ENCODE results near the gene LY6G5C.

Gene LY6G5C

DNA sequence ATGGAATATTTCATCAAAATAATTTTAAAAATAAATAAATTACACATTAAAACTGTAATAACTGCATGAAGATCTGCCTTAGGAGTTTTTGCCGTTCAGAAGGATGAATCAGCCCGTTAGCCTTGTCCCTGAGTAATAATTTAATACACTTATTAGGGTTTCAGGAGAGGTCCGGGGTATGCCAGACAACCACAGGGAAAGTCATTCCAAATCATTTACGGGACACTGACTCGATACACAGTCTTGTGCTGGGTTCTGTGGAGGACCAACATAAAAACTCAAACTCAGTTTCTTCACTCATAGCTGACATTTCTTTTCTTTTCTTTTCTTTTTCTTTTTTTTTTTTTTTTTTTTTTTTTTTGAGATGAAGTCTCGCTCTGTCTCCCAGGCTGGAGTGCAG is 25.1 kb upstream of the LY6G5C start:
- Histone ChIP-seq H3K9ac (ENCODE audit: low read length) (no peak overlapping the region), H3K4me2 (ENCODE audit: low read depth, low read length) (no peak overlapping the region), H2AFZ (ENCODE audit: low read length) (no peak overlapping the region), H3K27me3 (replicated peaks; ENCODE audit: insufficient read depth, low read length) (no peaks in the 10 kb centered on the region; the same call in 1 of the 2 replicates), H4K20me1 (ENCODE audit: insufficient read depth, low read length) (no peaks in the 10 kb centered on the region), H3K9me3 (replicated peaks; ENCODE audit: insufficient read depth, low read length) (no peaks in the 10 kb centered on the region), H3K79me2 (ENCODE audit: low read length) (peaks cover 19% of the 10 kb centered on the region), H3K36me3 (replicated peaks; ENCODE audit: insufficient read depth, low read length) (no peaks in the 10 kb centered on the region), H3K4me1 (ENCODE audit: low read length) (0 out of 2 replicates have a peak, but pooled peaks cover 9% of the 10 kb centered on the region), H3K4me3 (ENCODE audit: low read length) (no peak overlapping the region), H3K27ac (ENCODE audit: low read length) (no peak overlapping the region), H3K9me2 (replicated peaks; ENCODE audit: insufficient read depth, low read length) (no peaks in the 10 kb centered on the region), H3F3A (ENCODE audit: insufficient read depth, low read length) (peaks cover 7% of the 10 kb centered on the region; the same call in 1 of the 2 replicates)
- no peak for DNase-seq
- TF ChIP-seq EZH2 (optimal IDR thresholded peaks at IDR 0.05; ENCODE audit: low read depth, low read length) = no peak
- TF ChIP-seq, protein P1, sequence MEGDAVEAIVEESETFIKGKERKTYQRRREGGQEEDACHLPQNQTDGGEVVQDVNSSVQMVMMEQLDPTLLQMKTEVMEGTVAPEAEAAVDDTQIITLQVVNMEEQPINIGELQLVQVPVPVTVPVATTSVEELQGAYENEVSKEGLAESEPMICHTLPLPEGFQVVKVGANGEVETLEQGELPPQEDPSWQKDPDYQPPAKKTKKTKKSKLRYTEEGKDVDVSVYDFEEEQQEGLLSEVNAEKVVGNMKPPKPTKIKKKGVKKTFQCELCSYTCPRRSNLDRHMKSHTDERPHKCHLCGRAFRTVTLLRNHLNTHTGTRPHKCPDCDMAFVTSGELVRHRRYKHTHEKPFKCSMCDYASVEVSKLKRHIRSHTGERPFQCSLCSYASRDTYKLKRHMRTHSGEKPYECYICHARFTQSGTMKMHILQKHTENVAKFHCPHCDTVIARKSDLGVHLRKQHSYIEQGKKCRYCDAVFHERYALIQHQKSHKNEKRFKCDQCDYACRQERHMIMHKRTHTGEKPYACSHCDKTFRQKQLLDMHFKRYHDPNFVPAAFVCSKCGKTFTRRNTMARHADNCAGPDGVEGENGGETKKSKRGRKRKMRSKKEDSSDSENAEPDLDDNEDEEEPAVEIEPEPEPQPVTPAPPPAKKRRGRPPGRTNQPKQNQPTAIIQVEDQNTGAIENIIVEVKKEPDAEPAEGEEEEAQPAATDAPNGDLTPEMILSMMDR (IDR thresholded peaks at IDR 0.05; ENCODE audit: low read length) = no peak
- no peak for TF ChIP-seq EZH2phosphoT487 (IDR thresholded peaks at IDR 0.05; ENCODE audit: low read length)

DNA sequence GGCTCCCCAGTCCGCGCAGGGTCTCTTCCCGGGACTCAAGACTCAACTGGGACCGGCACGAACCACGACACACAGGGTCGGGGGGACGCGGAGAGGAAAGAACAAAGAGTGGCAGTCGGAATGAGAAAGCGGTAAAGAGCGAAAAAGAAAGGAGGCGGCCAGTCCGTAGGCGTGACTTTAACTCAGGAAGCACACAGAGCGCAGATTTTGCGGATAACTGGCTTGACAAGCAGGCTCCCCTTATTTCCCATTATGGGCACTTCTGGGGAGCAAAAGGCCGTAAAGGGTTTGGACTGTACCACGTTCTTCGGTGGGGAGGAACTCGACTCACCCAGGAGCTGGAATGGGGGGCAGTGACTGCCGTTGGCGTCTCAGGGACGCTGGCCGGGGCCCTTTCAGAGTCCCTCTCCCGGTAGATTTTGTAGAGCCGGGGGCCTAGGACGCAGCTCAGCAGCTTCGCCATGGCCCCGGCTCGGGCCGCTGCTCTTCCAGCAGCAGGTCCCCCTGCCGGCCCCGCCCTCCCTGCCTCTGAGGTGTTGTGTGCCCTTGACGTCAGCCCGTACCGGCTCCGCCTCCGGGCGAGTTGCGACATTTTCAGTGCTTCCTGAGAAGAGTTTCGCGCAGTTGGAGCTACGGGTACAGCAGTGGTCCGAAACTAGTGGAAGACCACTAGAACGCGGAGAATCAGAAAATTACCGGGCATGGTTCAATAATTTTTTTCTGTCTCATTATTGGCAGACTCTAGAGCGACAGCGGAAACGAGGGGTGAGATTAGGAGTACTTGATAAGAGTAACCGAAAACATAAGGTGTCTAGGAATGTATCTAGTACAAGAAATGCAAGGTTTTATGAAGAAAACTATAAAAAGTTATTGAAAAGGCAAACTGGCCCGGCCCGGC is 22.2 kb upstream of the LY6G5C start, which contains the start of gene ABHD16A:
ABHD16A (minus strand) TSS at position 506 of the 898 bp plus-strand sequence; CDS start at position 463, 43 bp downstream.
- Histone ChIP-seq H3F3A (ENCODE audit: insufficient read depth, low read length) (peaks cover 7% of the 10 kb centered on the region; the same call in 1 of the 2 replicates), H3K36me3 (replicated peaks; ENCODE audit: insufficient read depth, low read length) (no peaks in the 10 kb centered on the region), H3K4me2 (ENCODE audit: low read depth, low read length) (peak within 1 kb of the TSS; percentile 78), H2AFZ (ENCODE audit: low read length) (peak within 1 kb of the TSS; percentile 66), H3K4me1 (ENCODE audit: low read length) (0 out of 2 replicates have a peak, but pooled peaks cover 6% of the 10 kb centered on the region), H4K20me1 (ENCODE audit: insufficient read depth, low read length) (no peaks in the 10 kb centered on the region), H3K27ac (ENCODE audit: low read length) (peak within 1 kb of the TSS; percentile 96), H3K27me3 (replicated peaks; ENCODE audit: insufficient read depth, low read length) (no peaks in the 10 kb centered on the region; the same call in 1 of the 2 replicates), H3K9me2 (replicated peaks; ENCODE audit: insufficient read depth, low read length) (no peaks in the 10 kb centered on the region), H3K9ac (ENCODE audit: low read length) (peak within 1 kb of the TSS; percentile 97), H3K4me3 (ENCODE audit: low read length) (peak within 1 kb of the TSS; percentile 80), H3K9me3 (replicated peaks; ENCODE audit: insufficient read depth, low read length) (no peaks in the 10 kb centered on the region), H3K79me2 (ENCODE audit: low read length) (peaks cover 31% of the 10 kb centered on the region)
- DNase-seq = peak; percentile 98
- TF ChIP-seq EZH2 (optimal IDR thresholded peaks at IDR 0.05; ENCODE audit: low read depth, low read length) = no peak
- no peak for TF ChIP-seq EZH2phosphoT487 (IDR thresholded peaks at IDR 0.05; ENCODE audit: low read length)
- TF ChIP-seq, protein P1 (IDR thresholded peaks at IDR 0.05; ENCODE audit: low read length) = no peak

DNA sequence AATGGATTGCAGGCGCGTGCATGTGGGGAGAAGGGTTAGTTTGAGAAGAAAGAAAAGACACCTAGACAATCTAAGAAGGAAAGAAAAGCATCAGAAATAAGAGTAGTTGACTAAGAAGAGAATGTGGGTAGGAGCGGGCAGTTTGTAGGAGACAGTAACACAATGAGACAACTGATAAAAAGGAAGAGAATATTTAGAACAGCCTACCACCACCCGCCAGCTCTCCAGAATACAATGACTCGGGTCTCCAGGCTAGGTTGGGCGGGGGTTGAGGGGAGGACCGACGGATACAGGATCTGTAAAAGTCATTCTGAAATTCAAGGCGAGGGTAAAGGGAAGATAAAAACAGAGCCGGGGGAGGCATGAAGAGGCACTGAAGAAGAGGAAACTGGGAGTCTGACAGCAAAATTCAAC is 21.5 kb upstream of the LY6G5C start:
- Histone ChIP-seq H3K36me3 (replicated peaks; ENCODE audit: insufficient read depth, low read length) (no peaks in the 10 kb centered on the region), H3K79me2 (ENCODE audit: low read length) (peaks cover 35% of the 10 kb centered on the region), H3K4me2 (ENCODE audit: low read depth, low read length) (peak overlapping the region; percentile 78), H3K9me2 (replicated peaks; ENCODE audit: insufficient read depth, low read length) (no peaks in the 10 kb centered on the region), H3F3A (ENCODE audit: insufficient read depth, low read length) (peaks cover 7% of the 10 kb centered on the region; the same call in 1 of the 2 replicates), H4K20me1 (ENCODE audit: insufficient read depth, low read length) (no peaks in the 10 kb centered on the region), H2AFZ (ENCODE audit: low read length) (peak overlapping the region; percentile 66), H3K4me1 (ENCODE audit: low read length) (0 out of 2 replicates have a peak, but pooled peaks cover 6% of the 10 kb centered on the region), H3K27me3 (replicated peaks; ENCODE audit: insufficient read depth, low read length) (no peaks in the 10 kb centered on the region; the same call in 1 of the 2 replicates), H3K9me3 (replicated peaks; ENCODE audit: insufficient read depth, low read length) (no peaks in the 10 kb centered on the region), H3K27ac (ENCODE audit: low read length) (peak overlapping the region; percentile 96), H3K4me3 (ENCODE audit: low read length) (peak overlapping the region; percentile 80), H3K9ac (ENCODE audit: low read length) (peak overlapping the region; percentile 97)
- TF ChIP-seq EZH2phosphoT487 (IDR thresholded peaks at IDR 0.05; ENCODE audit: low read length) = no peak
- TF ChIP-seq, protein P1 (IDR thresholded peaks at IDR 0.05; ENCODE audit: low read length) = no peak
- TF ChIP-seq EZH2 (optimal IDR thresholded peaks at IDR 0.05; ENCODE audit: low read depth, low read length) = no peak
- no peak for DNase-seq
